Raji (cell line): ENCODE measurements around the gene CNR2.

Experiments used
- POLR2A ChIP-seq: IDR thresholded peaks from 2 replicates; pipeline ENCODE4 v1.6.1; 2011; ENCODE audit warnings: low read depth, low read length, control low read depth; ENCODE audit not compliant: insufficient read depth

The CNR2 gene

GRCh38 chr1:23864801-23865542 is 48.2 kb downstream of the CNR2 start:
- TF ChIP-seq POLR2A, result no peak

- no peak for TF ChIP-seq POLR2A
Measured at GRCh38 chr1:23862640-23863039, 50.5 kb downstream of the CNR2 start.

GRCh38 chr1:23854568-23854967 is 58.6 kb downstream of the CNR2 start:
- no peak for TF ChIP-seq POLR2A

GRCh38 chr1:23848673-23849616 is 64.2 kb downstream of the CNR2 start:
- no peak for TF ChIP-seq POLR2A

GRCh38 chr1:23845163-23845562 is 68.0 kb downstream of the CNR2 start:
- no peak for TF ChIP-seq POLR2A

- TF ChIP-seq POLR2A, result no peak
Measured at GRCh38 chr1:23843644-23844043, 69.5 kb downstream of the CNR2 start.

- TF ChIP-seq POLR2A, result peak; percentile 78
Measured at GRCh38 chr1:23838401-23838866, 74.7 kb downstream of the CNR2 start.

GRCh38 chr1:23837908-23838307 is 75.3 kb downstream of the CNR2 start:
- TF ChIP-seq POLR2A, result no peak

GRCh38 chr1:23836037-23836436 is 77.1 kb downstream of the CNR2 start:
- no peak for TF ChIP-seq POLR2A

- no peak for TF ChIP-seq POLR2A
Measured at GRCh38 chr1:23827717-23828116, 85.4 kb downstream of the CNR2 start.

GRCh38 chr1:23825762-23826522 is 87.2 kb downstream of the CNR2 start:
- TF ChIP-seq POLR2A, result no peak

GRCh38 chr1:23825076-23825761 is 87.9 kb downstream of the CNR2 start, which contains the start of gene HMGCL:
TSS of gene HMGCL (minus strand) at chr1:23825429. CDS start at chr1:23825415, 14 bp downstream.
- TF ChIP-seq POLR2A, result peak; percentile 97

GRCh38 chr1:23824711-23825075 is 88.5 kb downstream of the CNR2 start:
- no peak for TF ChIP-seq POLR2A

GRCh38 chr1:23823767-23824166 is 89.4 kb downstream of the CNR2 start:
- peak; percentile 29; the same call in 1 of the 2 replicates for TF ChIP-seq POLR2A
